Endothelial cell (in vitro differentiated cells): ENCODE results near the gene TBCK. TPM values are rescaled to one million over a fixed set of nuclear protein-coding genes. Genes with fewer than 3 reads are reported as not detected.

Experiments
- DNase-seq: peaks from one replicate; pipeline ENCODE4 v3.0.0; 2021; ENCODE audit warnings: low spot score
- H3K27ac Mint-ChIP-seq: one replicate; pipeline ENCODE4 v1.8.0; 2021; ENCODE audit warnings: mixed read lengths, inconsistent platforms; ENCODE audit not compliant: unreplicated experiment
- H3K27me3 Mint-ChIP-seq: one replicate; pipeline ENCODE4 v1.8.0; 2021; ENCODE audit warnings: mild to moderate bottlenecking, moderate library complexity, mixed read lengths, inconsistent platforms; ENCODE audit not compliant: unreplicated experiment
- H3K36me3 Mint-ChIP-seq: one replicate; pipeline ENCODE4 v1.8.0; 2021; ENCODE audit warnings: mild to moderate bottlenecking, low read depth, mixed read lengths, inconsistent platforms; ENCODE audit not compliant: unreplicated experiment
- H3K4me1 Mint-ChIP-seq: one replicate; pipeline ENCODE4 v1.8.0; 2021; ENCODE audit warnings: mild to moderate bottlenecking, mixed read lengths, inconsistent platforms; ENCODE audit not compliant: unreplicated experiment
- H3K4me3 Mint-ChIP-seq: one replicate; pipeline ENCODE4 v1.8.0; 2021; ENCODE audit warnings: mild to moderate bottlenecking, mixed read lengths, inconsistent platforms; ENCODE audit not compliant: unreplicated experiment
- H3K9me3 Mint-ChIP-seq: one replicate; pipeline ENCODE4 v1.8.0; 2021; ENCODE audit warnings: mixed read lengths, inconsistent platforms; ENCODE audit not compliant: unreplicated experiment
- CTCF ChIP-seq: fragments of 200-600 bp; sonication (generic); IDR thresholded peaks from one replicate; pipeline ENCODE4 v1.5.0; 2021; ENCODE audit warnings: antibody characterized with exemption; ENCODE audit not compliant: unreplicated experiment
- total RNA-seq: library from RNA; stranded (reverse); fragmentation: NEBNext Ultra II Directional; extraction: Animal tissue kit (Norgen Biotek cat#: 25700); gene quantifications from one replicate; pipeline ENCODE4 v1.2.1, GENCODE V29; 2021; ENCODE audit not compliant: unreplicated experiment

TBCK gene
- total RNA-seq, 1 donor from 2014 or later: 48.6 TPM

- DNase-seq: no peak
- H3K4me3 Mint-ChIP-seq: no peak overlapping the region
- H3K27ac Mint-ChIP-seq: no peak overlapping the region
- no peaks in the 10 kb centered on the region for H3K9me3 Mint-ChIP-seq
- no peaks in the 10 kb centered on the region for H3K27me3 Mint-ChIP-seq
- no peaks in the 10 kb centered on the region for H3K36me3 Mint-ChIP-seq
- no peak for TF ChIP-seq CTCF
- no peaks in the 10 kb centered on the region for H3K4me1 Mint-ChIP-seq
Measured at GRCh38 chr4:105998171-105999063, 317.6 kb downstream of the TBCK start.

GRCh38 chr4:105996845-105997244 lies 319.2 kb downstream of the TBCK start:
- no peak for TF ChIP-seq CTCF
- Mint-ChIP-seq H3K27me3 (no peaks in the 10 kb centered on the region), H3K27ac (no peak overlapping the region), H3K4me1 (no peaks in the 10 kb centered on the region), H3K36me3 (no peaks in the 10 kb centered on the region), H3K4me3 (no peak overlapping the region), H3K9me3 (no peaks in the 10 kb centered on the region)
- DNase-seq: no peak

GRCh38 chr4:105994841-105995501 lies 321.0 kb downstream of the TBCK start:
- DNase-seq: no peak
- no peaks in the 10 kb centered on the region for H3K4me1 Mint-ChIP-seq
- no peak for TF ChIP-seq CTCF
- no peak overlapping the region for H3K4me3 Mint-ChIP-seq
- no peaks in the 10 kb centered on the region for H3K36me3 Mint-ChIP-seq
- no peaks in the 10 kb centered on the region for H3K27me3 Mint-ChIP-seq
- no peak overlapping the region for H3K27ac Mint-ChIP-seq
- H3K9me3 Mint-ChIP-seq: no peaks in the 10 kb centered on the region

- no peaks in the 10 kb centered on the region for H3K27me3 Mint-ChIP-seq
- no peaks in the 10 kb centered on the region for H3K36me3 Mint-ChIP-seq
Measured at GRCh38 chr4:105994061-105994460, 321.9 kb downstream of the TBCK start.

More at GRCh38 chr4:105994061-105994460, 321.9 kb downstream of the TBCK start:
- no peak for TF ChIP-seq CTCF
- H3K9me3 Mint-ChIP-seq: no peaks in the 10 kb centered on the region
- H3K4me3 Mint-ChIP-seq: no peak overlapping the region
- no peak overlapping the region for H3K27ac Mint-ChIP-seq
- no peaks in the 10 kb centered on the region for H3K4me1 Mint-ChIP-seq
- no peak for DNase-seq
